ENCODE data around the gene SVEP1.

SVEP1 gene

DNA sequence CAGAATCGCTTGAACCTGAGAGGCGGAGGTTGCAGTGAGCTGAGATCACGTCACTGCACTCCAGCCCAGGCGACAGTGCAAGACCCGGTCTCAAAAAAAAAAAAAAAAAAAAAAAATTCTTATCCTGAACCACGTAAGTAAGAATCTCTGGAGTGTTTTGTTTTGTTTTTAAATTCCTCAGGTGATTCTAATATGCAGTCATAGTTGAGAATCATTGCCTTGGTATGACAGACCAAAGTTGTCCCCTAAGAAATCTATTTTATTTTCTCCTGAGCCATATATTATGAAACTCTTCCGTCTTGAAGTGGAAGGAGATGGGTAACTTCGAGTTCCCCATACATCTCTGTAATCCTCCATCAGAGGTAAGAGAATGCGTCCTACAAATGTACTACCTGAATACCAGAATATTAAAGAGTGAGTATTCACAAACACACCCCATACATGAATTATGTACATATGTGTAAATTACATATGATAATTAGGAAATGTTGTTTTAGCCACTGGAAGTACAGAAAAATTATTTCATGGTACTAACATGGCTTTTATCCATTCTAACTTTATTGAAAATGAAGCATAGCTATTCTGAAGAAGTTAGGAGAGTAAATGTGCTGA, 26.7 kb upstream of the SVEP1 start:
- TF ChIP-seq, protein P1, sequence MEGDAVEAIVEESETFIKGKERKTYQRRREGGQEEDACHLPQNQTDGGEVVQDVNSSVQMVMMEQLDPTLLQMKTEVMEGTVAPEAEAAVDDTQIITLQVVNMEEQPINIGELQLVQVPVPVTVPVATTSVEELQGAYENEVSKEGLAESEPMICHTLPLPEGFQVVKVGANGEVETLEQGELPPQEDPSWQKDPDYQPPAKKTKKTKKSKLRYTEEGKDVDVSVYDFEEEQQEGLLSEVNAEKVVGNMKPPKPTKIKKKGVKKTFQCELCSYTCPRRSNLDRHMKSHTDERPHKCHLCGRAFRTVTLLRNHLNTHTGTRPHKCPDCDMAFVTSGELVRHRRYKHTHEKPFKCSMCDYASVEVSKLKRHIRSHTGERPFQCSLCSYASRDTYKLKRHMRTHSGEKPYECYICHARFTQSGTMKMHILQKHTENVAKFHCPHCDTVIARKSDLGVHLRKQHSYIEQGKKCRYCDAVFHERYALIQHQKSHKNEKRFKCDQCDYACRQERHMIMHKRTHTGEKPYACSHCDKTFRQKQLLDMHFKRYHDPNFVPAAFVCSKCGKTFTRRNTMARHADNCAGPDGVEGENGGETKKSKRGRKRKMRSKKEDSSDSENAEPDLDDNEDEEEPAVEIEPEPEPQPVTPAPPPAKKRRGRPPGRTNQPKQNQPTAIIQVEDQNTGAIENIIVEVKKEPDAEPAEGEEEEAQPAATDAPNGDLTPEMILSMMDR (conservative IDR thresholded peaks at IDR 0.05), result no peak
- no peak for TF ChIP-seq ZFX (IDR thresholded peaks at IDR 0.05)
- no peak overlapping the region for H3K27ac ChIP-seq

GRCh38 chr9:110605565-110605964, 26.0 kb upstream of the SVEP1 start:
- no peak overlapping the region for H3K27ac ChIP-seq
- TF ChIP-seq, protein P1 (conservative IDR thresholded peaks at IDR 0.05), result no peak
- TF ChIP-seq ZFX (IDR thresholded peaks at IDR 0.05), result no peak

DNA sequence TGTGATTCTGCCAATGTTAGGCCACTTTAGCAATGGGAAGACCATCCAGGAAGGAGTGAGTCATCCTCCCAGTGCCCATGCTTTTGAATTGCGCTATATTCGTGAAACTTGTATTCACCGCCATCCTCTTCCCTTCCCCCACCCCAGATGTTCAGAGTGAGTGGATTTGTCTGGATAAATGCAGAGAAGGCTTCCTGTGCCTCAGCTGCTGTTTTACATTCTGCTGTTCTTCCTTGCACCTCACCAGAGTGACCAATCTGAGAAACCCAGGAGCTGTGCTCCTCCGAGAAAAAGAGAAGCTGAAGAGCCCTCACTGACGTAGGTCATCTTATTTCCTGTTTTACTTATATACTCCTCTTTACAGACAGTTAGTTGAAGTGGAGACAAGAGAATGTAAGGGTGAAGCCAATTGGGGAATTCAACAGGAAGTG, 24.6 kb upstream of the SVEP1 start:
- TF ChIP-seq ZFX (IDR thresholded peaks at IDR 0.05), result no peak
- TF ChIP-seq, protein P1 (conservative IDR thresholded peaks at IDR 0.05), result no peak
- no peak overlapping the region for H3K27ac ChIP-seq

DNA sequence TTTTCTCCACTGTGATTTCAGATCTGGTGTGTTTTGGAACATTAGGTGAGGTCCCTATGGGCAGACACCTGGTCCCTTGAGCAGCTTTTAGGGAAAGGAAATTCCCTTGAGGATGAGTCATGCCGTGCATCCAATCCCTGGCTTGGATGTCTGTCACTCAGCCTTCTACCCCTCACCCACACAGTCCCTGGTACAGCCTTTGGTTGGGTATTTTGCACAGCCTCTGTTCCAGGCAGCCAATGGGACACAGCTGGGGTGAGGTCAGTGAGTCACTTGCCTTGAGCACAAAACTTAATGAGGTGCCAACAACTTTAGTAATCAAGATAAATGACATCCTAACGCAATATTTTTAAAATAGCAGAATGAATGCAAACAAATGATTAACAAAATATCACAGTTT, 22.7 kb upstream of the SVEP1 start:
- TF ChIP-seq, protein P1 (conservative IDR thresholded peaks at IDR 0.05), result no peak
- no peak for TF ChIP-seq ZFX (IDR thresholded peaks at IDR 0.05)
- no peak overlapping the region for H3K27ac ChIP-seq

- no peak for TF ChIP-seq ZFX (IDR thresholded peaks at IDR 0.05)
- TF ChIP-seq, protein P1 (conservative IDR thresholded peaks at IDR 0.05), result no peak
- no peak overlapping the region for H3K27ac ChIP-seq
Observed at GRCh38 chr9:110601098-110601497, 21.6 kb upstream of the SVEP1 start.

DNA sequence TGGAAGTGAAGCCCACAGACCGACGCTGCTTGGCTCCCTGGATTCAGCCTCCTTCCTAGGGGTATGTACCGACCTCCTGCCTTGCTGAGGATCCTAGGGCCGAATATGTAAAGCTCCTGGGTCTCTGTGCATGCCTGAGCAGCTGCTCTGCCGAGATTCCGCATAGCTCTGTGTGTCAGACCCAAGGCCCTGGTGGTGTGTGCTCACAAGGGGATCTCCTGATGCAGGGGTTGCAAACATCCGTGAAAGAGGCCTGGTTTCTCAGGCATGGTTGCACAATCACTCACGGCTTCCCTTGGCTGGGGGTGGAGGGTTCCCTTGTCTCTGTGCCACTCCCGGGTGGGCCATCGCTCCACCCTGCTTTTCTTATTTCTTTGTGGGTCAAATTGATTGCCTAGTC, 19.9 kb upstream of the SVEP1 start:
- H3K27ac ChIP-seq, result no peak overlapping the region
- no peak for TF ChIP-seq ZFX (IDR thresholded peaks at IDR 0.05)

- no peak overlapping the region for H3K27ac ChIP-seq
- TF ChIP-seq, protein P1 (conservative IDR thresholded peaks at IDR 0.05), result no peak
- no peak for TF ChIP-seq ZFX (IDR thresholded peaks at IDR 0.05)
Observed at GRCh38 chr9:110592044-110592830, 12.7 kb upstream of the SVEP1 start.
